B cell (primary cell): ENCODE measurements around the gene MIPEP. TPM values are rescaled to one million over a fixed set of nuclear protein-coding genes. Genes with fewer than 3 reads are reported as not detected.

Source experiments
- ATAC-seq: fragments of 200-7000 bp; cut with Tn5 transposase; one replicate; pipeline ENCODE4 v1.10.0; 2021; ENCODE audit warnings: low read depth, mild to moderate bottlenecking, moderate number of reproducible peaks, moderate library complexity
- CTCF ChIA-PET: fragments of 350-600 bp; sonication (Branson Sonifier 250); formaldehyde crosslinking; loops from one replicate; lab custom pipeline; 2021; ENCODE audit warnings: antibody characterized with exemption, inconsistent platforms; lab: Charles Lee
- POLR2A ChIA-PET: fragments of 350-600 bp; sonication (Branson Sonifier 250); formaldehyde crosslinking; loops from one replicate; lab custom pipeline; 2021; ENCODE audit warnings: antibody characterized with exemption; lab: Charles Lee
- DNase-seq: peaks from one replicate; pipeline ENCODE4 v3.0.0; 2013
- H2AFZ ChIP-seq: 2 replicates; pipeline ENCODE4 v1.6.1; 2012; ENCODE audit warnings: mild to moderate bottlenecking, low read depth, low read length; ENCODE audit not compliant: insufficient read depth, poor library complexity, severe bottlenecking
- H3K27ac ChIP-seq, 2 donors: 1 replicate in 1 of 2; 2 replicates in 1 of 2; pipeline ENCODE4 v1.5.1; 2012 to 2013; ENCODE audit warnings: low read length in 2 of 2, mild to moderate bottlenecking in 2 of 2, moderate library complexity in 1 of 2
- H3K27me3 ChIP-seq, 4 experiments: fragments of 200-600 bp in 1 of 4; sonication (generic) in 1 of 4; replicated peaks in 1 of 4; 1 replicate in 2 of 4; 2 replicates in 2 of 4; pipeline versions ENCODE4 v1.6.1 to v1.7.0; 2013 to 2016; ENCODE audit warnings: low read length in 3 of 4, mild to moderate bottlenecking in 2 of 4, mixed read lengths in 1 of 4, moderate library complexity in 1 of 4; ENCODE audit not compliant: insufficient read depth in 4 of 4, control insufficient read depth in 3 of 4; ENCODE audit errors: control extremely low read depth in 1 of 4
- H3K36me3 ChIP-seq, 2 experiments: replicated peaks in 1 of 2; 1 replicate in 1 of 2; 2 replicates in 1 of 2; pipeline versions ENCODE4 v1.6.1 to v1.7.1; 2013; ENCODE audit warnings: low read length in 1 of 2; ENCODE audit not compliant: insufficient read depth in 2 of 2, control insufficient read depth in 1 of 2; ENCODE audit errors: control extremely low read depth in 1 of 2, extremely low read depth in 1 of 2
- H3K4me1 ChIP-seq, 2 donors: fragments of 200-600 bp in 1 of 2; sonication (generic) in 1 of 2; 1 replicate in 1 of 2; 2 replicates in 1 of 2; pipeline versions ENCODE4 v1.5.1 to v1.6.1; 2013 to 2017; ENCODE audit warnings: low read length in 2 of 2; ENCODE audit not compliant: control insufficient read depth in 2 of 2, insufficient read depth in 2 of 2
- H3K4me2 ChIP-seq: replicated peaks from 2 replicates; pipeline ENCODE3; 2012; ENCODE audit warnings: mild to moderate bottlenecking, low read depth, low read length; ENCODE audit not compliant: poor library complexity, severe bottlenecking
- H3K4me3 ChIP-seq, 5 experiments: fragments of 200-600 bp in 1 of 5; sonication (generic) in 1 of 5; 1 replicate in 3 of 5; 2 replicates in 2 of 5; pipeline versions ENCODE4 v1.5.1 to v1.7.0; 2011 to 2016; ENCODE audit warnings: low read length in 4 of 5, mild to moderate bottlenecking in 4 of 5, low read depth in 2 of 5, control low read depth in 1 of 5, moderate library complexity in 1 of 5; ENCODE audit not compliant: insufficient read depth in 1 of 5; ENCODE audit errors: control extremely low read depth in 1 of 5, extremely low read depth in 1 of 5
- H3K79me2 ChIP-seq: fragments of 200-600 bp; sonication (generic); one replicate; pipeline ENCODE4 v1.6.0; 2016; ENCODE audit warnings: low read length; ENCODE audit not compliant: control insufficient read depth, insufficient read depth
- H3K9ac ChIP-seq: fragments of 200-600 bp; sonication (generic); 2 replicates; pipeline ENCODE4 v1.6.1; 2017; ENCODE audit warnings: mild to moderate bottlenecking, low read length, moderate library complexity
- H3K9me3 ChIP-seq, 3 donors: one replicate each; pipeline versions ENCODE4 v1.6.1 to v1.7.1; 2013; ENCODE audit warnings: low read length in 2 of 3; ENCODE audit not compliant: control insufficient read depth in 2 of 3, insufficient read depth in 1 of 3; ENCODE audit errors: control extremely low read depth in 1 of 3
- H4K20me1 ChIP-seq: 2 replicates; pipeline ENCODE4 v1.6.0; 2012; ENCODE audit warnings: mild to moderate bottlenecking, low read length; ENCODE audit not compliant: insufficient read depth, control insufficient read depth, poor library complexity, severe bottlenecking
- H3K27ac Mint-ChIP-seq: one replicate; pipeline ENCODE4 v1.8.0; 2021; ENCODE audit warnings: mixed read lengths
- H3K27me3 Mint-ChIP-seq: one replicate; pipeline ENCODE4 v1.8.0; 2021; ENCODE audit warnings: mixed read lengths
- H3K4me1 Mint-ChIP-seq: one replicate; pipeline ENCODE4 v1.8.0; 2021; ENCODE audit warnings: mixed read lengths
- H3K4me3 Mint-ChIP-seq: one replicate; pipeline ENCODE4 v1.8.0; 2021; ENCODE audit warnings: mixed read lengths
- H3K9me3 Mint-ChIP-seq: one replicate; pipeline ENCODE4 v1.8.0; 2022; ENCODE audit warnings: mixed read lengths; ENCODE audit not compliant: insufficient read depth
- EZH2 ChIP-seq: IDR thresholded peaks from 2 replicates; pipeline ENCODE4 v1.6.1; 2012; ENCODE audit warnings: borderline replicate concordance, low read depth, mild to moderate bottlenecking, moderate library complexity, low read length; ENCODE audit not compliant: insufficient read depth, poor library complexity, severe bottlenecking
- WGBS: methylation state at CpG from one replicate; pipeline ENCODE4 v1.1.5; 2013; ENCODE audit warnings: missing lambda C conversion rate; ENCODE audit not compliant: insufficient coverage; 5-methylcytosine and 5-hydroxymethylcytosine counted together
- intact Hi-C: fragments of 100-400 bp; cut with micrococcal nuclease; formaldehyde crosslinking; loops from one replicate; pipeline ENCODE4 v1.10.0; 2022
- polyA plus RNA-seq: library from polyadenylated mRNA; depleted of rRNA; stranded (reverse); fragments of >200 nt; gene quantifications from 2 replicates; pipeline ENCODE4 v1.2.3, GENCODE V29; 2012
- total RNA-seq, 2 donors: library from RNA; stranded (reverse); fragments of 120-200 nt in 1 of 2; gene quantifications; 1 replicate in 1 of 2; 2 replicates in 1 of 2; pipeline versions ENCODE4 v1.2.3 to v1.2.4, GENCODE V29; 2013 to 2022
- TF ChIP-seq, protein P1 (sequence below): fragments of 200-600 bp; IDR thresholded peaks from one replicate; pipeline ENCODE4 v1.8.0; 2022; ENCODE audit warnings: antibody characterized with exemption, mild to moderate bottlenecking

The MIPEP gene
- total and polyA plus RNA-seq, 2 donors (not counting 1 experiment from before 2014, with no cell fraction given) = 6.2 to 16.9 TPM

DNA sequence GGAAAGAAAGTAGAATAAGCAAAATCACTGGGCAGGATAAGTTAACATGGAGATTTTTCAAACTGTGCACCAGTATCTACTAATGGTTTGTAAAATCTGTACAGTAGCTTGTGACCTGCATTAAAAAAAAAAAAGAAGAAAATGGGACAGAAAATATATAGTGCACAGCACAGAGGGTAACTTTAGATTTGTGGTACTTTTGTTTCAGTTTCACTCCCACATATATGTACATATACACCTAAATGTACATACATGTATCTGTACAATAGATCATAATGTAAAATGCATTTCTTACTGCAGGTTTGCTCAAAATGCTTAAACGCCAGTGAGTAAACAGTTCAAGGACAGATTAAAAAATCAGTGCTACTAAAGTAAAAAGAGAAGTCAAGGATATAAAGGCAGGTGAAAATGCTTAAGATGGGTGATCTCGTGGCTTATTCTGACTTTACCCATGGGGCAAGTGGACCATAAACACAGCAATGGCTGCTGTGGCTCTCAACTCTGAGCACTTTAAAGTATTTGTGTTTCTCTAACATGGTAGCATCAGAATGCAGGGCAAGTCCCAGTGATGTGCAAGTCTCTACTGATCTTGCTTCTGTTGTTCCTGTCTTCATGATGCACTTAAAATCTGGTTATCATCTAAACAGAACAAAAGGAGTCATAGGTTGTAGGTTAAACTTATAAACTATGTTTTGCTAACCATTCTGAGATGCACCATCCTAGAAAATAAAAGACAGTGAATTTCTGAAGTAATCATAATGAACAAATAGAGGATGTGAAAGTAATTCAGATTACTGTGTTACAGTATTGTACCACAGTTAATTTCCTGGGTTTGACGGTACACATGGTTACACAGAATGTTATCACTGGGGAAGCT is 112.3 kb downstream of the MIPEP start:
- 0% methylated on average over 1 of the region's 3 CpGs for WGBS
- H3K9me3 ChIP-seq = peaks cover 0 to 6% (median 0%) of the 10 kb centered on the region in 3 donors
- Mint-ChIP-seq H3K4me1 (peaks cover 33% of the 10 kb centered on the region), H3K27me3 (peaks cover 57% of the 10 kb centered on the region), H3K4me3 (peak overlapping the region; percentile 13), H3K27ac (peak overlapping the region; percentile 3), H3K9me3 (no peaks in the 10 kb centered on the region)
- DNase-seq (peak; percentile 64), ATAC-seq (peak; percentile 97)
- peak overlapping the region; percentile 0 for H3K9ac ChIP-seq
- peak overlapping the region in 1 of 5 experiments; percentile 17 for H3K4me3 ChIP-seq
- ChIA-PET POLR2A (no interaction called here), CTCF (no interaction called here)
- H3K27ac ChIP-seq = no peak overlapping the region
- H2AFZ ChIP-seq = no peak overlapping the region
- H3K36me3 ChIP-seq = no peaks in the 10 kb centered on the region
- H3K4me2 ChIP-seq = peak overlapping the region; percentile 64
- no peaks in the 10 kb centered on the region for H3K79me2 ChIP-seq
- peaks cover 14 to 36% of the 10 kb centered on the region in 2 donors for H3K4me1 ChIP-seq
- H4K20me1 ChIP-seq = peaks cover 31% of the 10 kb centered on the region
- peaks cover 0 to 37% (median 33%) of the 10 kb centered on the region in 4 experiments for H3K27me3 ChIP-seq
- no peak for TF ChIP-seq EZH2
- TF ChIP-seq, protein P1, sequence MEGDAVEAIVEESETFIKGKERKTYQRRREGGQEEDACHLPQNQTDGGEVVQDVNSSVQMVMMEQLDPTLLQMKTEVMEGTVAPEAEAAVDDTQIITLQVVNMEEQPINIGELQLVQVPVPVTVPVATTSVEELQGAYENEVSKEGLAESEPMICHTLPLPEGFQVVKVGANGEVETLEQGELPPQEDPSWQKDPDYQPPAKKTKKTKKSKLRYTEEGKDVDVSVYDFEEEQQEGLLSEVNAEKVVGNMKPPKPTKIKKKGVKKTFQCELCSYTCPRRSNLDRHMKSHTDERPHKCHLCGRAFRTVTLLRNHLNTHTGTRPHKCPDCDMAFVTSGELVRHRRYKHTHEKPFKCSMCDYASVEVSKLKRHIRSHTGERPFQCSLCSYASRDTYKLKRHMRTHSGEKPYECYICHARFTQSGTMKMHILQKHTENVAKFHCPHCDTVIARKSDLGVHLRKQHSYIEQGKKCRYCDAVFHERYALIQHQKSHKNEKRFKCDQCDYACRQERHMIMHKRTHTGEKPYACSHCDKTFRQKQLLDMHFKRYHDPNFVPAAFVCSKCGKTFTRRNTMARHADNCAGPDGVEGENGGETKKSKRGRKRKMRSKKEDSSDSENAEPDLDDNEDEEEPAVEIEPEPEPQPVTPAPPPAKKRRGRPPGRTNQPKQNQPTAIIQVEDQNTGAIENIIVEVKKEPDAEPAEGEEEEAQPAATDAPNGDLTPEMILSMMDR = no peak
- intact Hi-C loops = loop anchor here (1.0 kb wide), 2 partner anchors 30 to 34 kb away; no protein-coding TSS in a partner anchor

DNA sequence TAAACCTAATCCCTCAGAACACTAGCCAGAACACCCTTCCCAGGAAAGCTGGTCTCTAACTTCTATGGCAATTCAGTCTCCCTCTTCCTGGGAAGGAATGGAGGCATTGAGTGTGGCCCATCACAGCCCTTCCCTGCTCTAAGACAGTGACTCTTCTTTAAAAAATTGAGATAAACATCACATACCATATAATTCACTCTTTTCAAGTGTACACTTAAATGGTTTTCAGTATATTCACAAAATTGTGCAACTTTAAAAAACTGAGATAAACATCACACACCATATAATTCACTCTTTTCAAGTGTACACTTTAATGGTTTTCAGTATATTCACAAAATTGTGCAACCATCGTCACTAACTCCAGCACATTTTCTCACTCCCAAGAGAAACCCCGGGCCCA is 116.5 kb downstream of the MIPEP start:
- no CpG with 5 or more reads among the region's 2 CpGs for WGBS
- no peak overlapping the region for H3K27ac Mint-ChIP-seq
- H3K4me1 ChIP-seq = peaks cover 14 to 24% of the 10 kb centered on the region in 2 donors
- no peak overlapping the region for H3K9ac ChIP-seq
- H3K79me2 ChIP-seq = no peaks in the 10 kb centered on the region
- ChIA-PET POLR2A (no interaction called here), CTCF (no interaction called here)
- TF ChIP-seq, protein P1 = no peak
- no peak for TF ChIP-seq EZH2
- no peak overlapping the region for H3K4me3 ChIP-seq
- peaks cover 0 to 46% (median 29%) of the 10 kb centered on the region in 4 experiments for H3K27me3 ChIP-seq
- H3K9me3 ChIP-seq = peaks cover 0 to 3% (median 0%) of the 10 kb centered on the region in 3 donors
- ATAC-seq (no peak), DNase-seq (no peak)
- H3K36me3 ChIP-seq = no peaks in the 10 kb centered on the region
- H3K4me3 Mint-ChIP-seq = no peak overlapping the region
- no peak overlapping the region for H3K27ac ChIP-seq
- peaks cover 23% of the 10 kb centered on the region for H3K4me1 Mint-ChIP-seq
- H3K27me3 Mint-ChIP-seq = peaks cover 46% of the 10 kb centered on the region
- H4K20me1 ChIP-seq = peaks cover 33% of the 10 kb centered on the region
- no peaks in the 10 kb centered on the region for H3K9me3 Mint-ChIP-seq
- intact Hi-C loops = no loop called here
- no peak overlapping the region for H3K4me2 ChIP-seq
- no peak overlapping the region for H2AFZ ChIP-seq
